IPS DF 6.9 (cell line): ENCODE results near the gene FBXL4.
"Not testable (repeated sequence)": the region's sequence is repeated elsewhere in the genome, so short reads cannot be mapped to it uniquely, and the experiment has no call there.

ENCODE experiments used
- DNase-seq: peaks from one replicate; pipeline ENCODE4 v3.0.0-alpha.2; 2013; ENCODE audit warnings: low read depth, low spot score
- H3K27ac ChIP-seq: one replicate; pipeline ENCODE4 v1.5.1; 2013; ENCODE audit warnings: low read length, control low read depth
- H3K27me3 ChIP-seq: 2 replicates; pipeline ENCODE4 v1.6.1; 2013; ENCODE audit warnings: mild to moderate bottlenecking, low read length; ENCODE audit not compliant: control insufficient read depth, insufficient read depth
- H3K36me3 ChIP-seq: 2 replicates; pipeline ENCODE4 v1.6.1; 2013; ENCODE audit warnings: low read length; ENCODE audit not compliant: control insufficient read depth, insufficient read depth
- H3K4me1 ChIP-seq: 2 replicates; pipeline ENCODE4 v1.6.1; 2013; ENCODE audit warnings: low read length; ENCODE audit not compliant: control insufficient read depth, insufficient read depth
- H3K4me3 ChIP-seq: 2 replicates; pipeline ENCODE4 v1.5.1; 2013; ENCODE audit warnings: mild to moderate bottlenecking, low read length
- H3K9me3 ChIP-seq: 2 replicates; pipeline ENCODE4 v1.6.1; 2013; ENCODE audit warnings: low read length, inconsistent platforms; ENCODE audit not compliant: control insufficient read depth, insufficient read depth
- WGBS: extraction: QIAGEN DNeasy Blood & Tissue Kit; methylation state at CpG from one replicate; pipeline ENCODE4 v1.1.7; 2013; ENCODE audit warnings: mixed read lengths, missing lambda C conversion rate; ENCODE audit not compliant: insufficient read length, insufficient coverage; 5-methylcytosine and 5-hydroxymethylcytosine counted together

Gene FBXL4

GRCh38 chr6:98928688-98929087 lies 19.1 kb downstream of the FBXL4 start:
- Histone ChIP-seq H3K27me3 (no peaks in the 10 kb centered on the region), H3K4me3 (no peak overlapping the region), H3K27ac (no peak overlapping the region), H3K9me3 (no peaks in the 10 kb centered on the region), H3K4me1 (peaks cover 1% of the 10 kb centered on the region; the same call in 1 of the 2 replicates), H3K36me3 (no peaks in the 10 kb centered on the region; the same call in 1 of the 2 replicates)
- WGBS: 100% methylated on average over 3 of the region's 3 CpGs
- no peak for DNase-seq

GRCh38 chr6:98927534-98927933 lies 20.2 kb downstream of the FBXL4 start:
- Histone ChIP-seq H3K4me1 (peaks cover 2% of the 10 kb centered on the region; the same call in 1 of the 2 replicates), H3K4me3 (no peak overlapping the region), H3K9me3 (no peaks in the 10 kb centered on the region), H3K27me3 (no peaks in the 10 kb centered on the region), H3K27ac (no peak overlapping the region), H3K36me3 (no peaks in the 10 kb centered on the region; the same call in 1 of the 2 replicates)
- no peak for DNase-seq

- Histone ChIP-seq H3K9me3 (no peaks in the 10 kb centered on the region), H3K36me3 (no peaks in the 10 kb centered on the region; the same call in 1 of the 2 replicates), H3K27ac (no peak overlapping the region), H3K4me3 (no peak overlapping the region), H3K27me3 (no peaks in the 10 kb centered on the region), H3K4me1 (peaks cover 2% of the 10 kb centered on the region; the same call in 1 of the 2 replicates)
- no CpG with 5 or more reads among the region's 5 CpGs for WGBS
- no peak for DNase-seq
Measured at GRCh38 chr6:98925831-98926230, 21.9 kb downstream of the FBXL4 start.

- H3K9me3 ChIP-seq: no peaks in the 10 kb centered on the region
- H3K4me3 ChIP-seq: no peak overlapping the region
- H3K36me3 ChIP-seq: no peaks in the 10 kb centered on the region; the same call in 1 of the 2 replicates
- H3K27me3 ChIP-seq: no peaks in the 10 kb centered on the region
- peaks cover 2% of the 10 kb centered on the region; the same call in 1 of the 2 replicates for H3K4me1 ChIP-seq
- no peak for DNase-seq
- WGBS: no CpG with 5 or more reads among the region's 6 CpGs
- no peak overlapping the region for H3K27ac ChIP-seq
Measured at GRCh38 chr6:98924647-98925046, 23.1 kb downstream of the FBXL4 start.

- Histone ChIP-seq H3K27me3 (no peaks in the 10 kb centered on the region), H3K9me3 (no peaks in the 10 kb centered on the region), H3K4me1 (peaks cover 2% of the 10 kb centered on the region; the same call in 1 of the 2 replicates), H3K27ac (no peak overlapping the region), H3K4me3 (no peak overlapping the region), H3K36me3 (no peaks in the 10 kb centered on the region)
- no peak for DNase-seq
Measured at GRCh38 chr6:98920904-98921431, 26.8 kb downstream of the FBXL4 start.

- H3K4me1 ChIP-seq, H3K36me3 ChIP-seq, H3K27me3 ChIP-seq, H3K27ac ChIP-seq, H3K9me3 ChIP-seq, H3K4me3 ChIP-seq, DNase-seq: not testable (repeated sequence)
- no CpG with 5 or more reads among the region's 13 CpGs for WGBS
Measured at GRCh38 chr6:98910946-98911345, 36.8 kb downstream of the FBXL4 start.

- Histone ChIP-seq H3K36me3 (no peaks in the 10 kb centered on the region; the same call in 1 of the 2 replicates), H3K27me3 (no peaks in the 10 kb centered on the region), H3K9me3 (no peaks in the 10 kb centered on the region), H3K4me1 (no peaks in the 10 kb centered on the region), H3K27ac (no peak overlapping the region), H3K4me3 (no peak overlapping the region)
- no CpG with 5 or more reads among the region's 1 CpG for WGBS
- DNase-seq: no peak
Measured at GRCh38 chr6:98909236-98909635, 38.5 kb downstream of the FBXL4 start.

- not testable (repeated sequence) for H3K9me3 ChIP-seq, H3K36me3 ChIP-seq, DNase-seq, H3K27me3 ChIP-seq, H3K4me3 ChIP-seq, H3K4me1 ChIP-seq, H3K27ac ChIP-seq
- WGBS: no CpG with 5 or more reads among the region's 1 CpG
Measured at GRCh38 chr6:98906342-98906741, 41.4 kb downstream of the FBXL4 start.

- Histone ChIP-seq H3K4me3 (no peak overlapping the region), H3K9me3 (no peaks in the 10 kb centered on the region), H3K36me3 (no peaks in the 10 kb centered on the region; the same call in 1 of the 2 replicates), H3K27ac (no peak overlapping the region), H3K4me1 (no peaks in the 10 kb centered on the region), H3K27me3 (no peaks in the 10 kb centered on the region)
- DNase-seq: no peak
- WGBS: no CpG with 5 or more reads among the region's 4 CpGs
Measured at GRCh38 chr6:98905759-98906158, 42.0 kb downstream of the FBXL4 start.

GRCh38 chr6:98904096-98904495 lies 43.6 kb downstream of the FBXL4 start:
- Histone ChIP-seq H3K27ac (no peak overlapping the region), H3K27me3 (no peaks in the 10 kb centered on the region), H3K9me3 (no peaks in the 10 kb centered on the region), H3K4me3 (no peak overlapping the region), H3K36me3 (no peaks in the 10 kb centered on the region; the same call in 1 of the 2 replicates), H3K4me1 (no peaks in the 10 kb centered on the region)
- no peak for DNase-seq

- no peak overlapping the region for H3K27ac ChIP-seq
- no peaks in the 10 kb centered on the region for H3K4me1 ChIP-seq
- no peaks in the 10 kb centered on the region; the same call in 1 of the 2 replicates for H3K36me3 ChIP-seq
- no peak for DNase-seq
- H3K4me3 ChIP-seq: no peak overlapping the region
- WGBS: 100% methylated on average over 2 of the region's 2 CpGs
- no peaks in the 10 kb centered on the region for H3K9me3 ChIP-seq
- H3K27me3 ChIP-seq: no peaks in the 10 kb centered on the region
Measured at GRCh38 chr6:98900706-98901105, 47.0 kb downstream of the FBXL4 start.
